ENCODE data around the gene IL13. TPM values are rescaled to one million over a fixed set of nuclear protein-coding genes. Genes with fewer than 3 reads are reported as not detected.
A peak's percentile ranks its signal among the peaks of the same experiment; 100 is the strongest.

Gene IL13
- total and polyA plus RNA-seq, 2 donors (not counting 3 experiments of a cell fraction or from before 2014, with no cell fraction given), result 0.06 TPM; not detected in 1

DNA sequence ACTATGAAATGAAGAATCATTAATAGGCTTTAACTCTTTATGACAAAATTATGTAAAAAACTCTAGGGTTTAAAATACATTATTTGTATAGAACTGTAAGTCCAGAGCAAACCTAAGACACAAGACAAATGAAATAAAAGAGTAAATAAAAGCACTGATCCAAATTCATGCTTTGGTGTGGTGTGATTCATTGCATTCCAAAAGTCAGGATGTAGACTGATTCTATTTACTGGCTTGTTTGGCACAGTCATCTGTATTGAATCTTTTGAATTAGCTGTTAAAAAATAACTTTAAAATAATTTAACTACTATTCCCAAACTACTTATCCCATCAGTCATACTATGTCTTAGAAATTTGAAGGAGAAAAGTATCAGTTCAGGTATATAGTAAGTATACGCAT lies 46.9 kb downstream of the IL13 start:
- no peak overlapping the region for H3K4me2 ChIP-seq (ENCODE audit: insufficient read depth, low read length)
- dilution Hi-C loops (cut with MboI; ENCODE audit: extremely low pct_ligation_motif_present, low sequenced_read_pairs), result no loop called here
- H2AFZ ChIP-seq (ENCODE audit: low read depth, low read length), result no peak overlapping the region
- DNase-seq (ENCODE audit: low read depth, low spot score) (peak; percentile 40), FAIRE-seq (peak; percentile 4)
- no peaks in the 10 kb centered on the region for H3K27me3 ChIP-seq (ENCODE audit: control insufficient read depth in 2 of 2, insufficient read depth in 2 of 2, low read length in 2 of 2)
- no peaks in the 10 kb centered on the region for H3K9me3 ChIP-seq (replicated peaks; ENCODE audit: control insufficient read depth, insufficient read depth, low read length)
- BruUV-seq (replicated peaks), result no TSS peak
- no peak overlapping the region for H3K4me3 ChIP-seq (replicated peaks in 1 of 3; ENCODE audit: insufficient read depth in 1 of 3, low read depth in 1 of 3, low read length in 3 of 3)
- H3K4me1 ChIP-seq (ENCODE audit: control insufficient read depth, extremely low read depth, insufficient read depth, low read length), result peaks cover 13% of the 10 kb centered on the region
- no peaks in the 10 kb centered on the region for H3K36me3 ChIP-seq (ENCODE audit: control insufficient read depth in 2 of 2, extremely low read depth in 1 of 2, insufficient read depth in 2 of 2, low read length in 2 of 2)
- H3K9ac ChIP-seq (replicated peaks; ENCODE audit: extremely low read depth, insufficient read depth, low read length), result no peak overlapping the region
- ChIA-PET CTCF (interaction anchor here (1.4 kb wide), 1 partner anchor 14 kb away, joined by 3 read pairs; no protein-coding TSS in a partner anchor), POLR2A (no interaction called here)
- peaks cover 2% of the 10 kb centered on the region for H4K20me1 ChIP-seq (replicated peaks; ENCODE audit: control insufficient read depth, extremely low read depth, insufficient read depth, low read length)
- intact Hi-C loops (cut with micrococcal nuclease), result no loop called here
- TF ChIP-seq POLR2AphosphoS5 (IDR thresholded peaks at IDR 0.05; ENCODE audit: insufficient read depth, low read depth, low read length) (no peak), FOS (IDR thresholded peaks at IDR 0.05; ENCODE audit: borderline replicate concordance, insufficient read depth, low read length) (peak; percentile 31), EZH2 (IDR thresholded peaks at IDR 0.05; ENCODE audit: borderline replicate concordance, low read depth, low read length, severe bottlenecking) (no peak)
- H3K79me2 ChIP-seq (ENCODE audit: control insufficient read depth, insufficient read depth, low read length), result no peaks in the 10 kb centered on the region
- H3K27ac ChIP-seq (ENCODE audit: insufficient read depth, low read depth, low read length), result peak overlapping the region; percentile 18
- H3K9me1 ChIP-seq (replicated peaks; ENCODE audit: control insufficient read depth, extremely low read depth, insufficient read depth, low read length), result peaks cover 2% of the 10 kb centered on the region

DNA sequence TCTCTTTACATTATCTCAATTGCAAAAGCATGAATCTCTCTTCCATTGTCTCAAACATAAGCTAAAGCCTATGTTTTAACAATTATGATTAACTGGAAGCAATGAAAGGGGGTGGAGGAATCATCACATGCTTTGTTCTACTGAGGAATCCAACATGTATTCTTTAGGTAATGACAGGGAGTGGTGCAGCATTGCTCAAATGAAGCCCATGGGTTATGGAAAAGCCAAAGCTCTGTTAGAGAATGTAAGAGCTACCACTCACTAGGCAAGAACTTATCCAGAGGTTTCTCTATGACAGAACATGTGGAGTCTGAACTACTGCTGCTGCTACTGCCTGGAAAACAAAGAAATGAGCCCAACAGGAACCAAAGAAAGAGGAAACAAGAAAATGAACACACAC lies 50.7 kb downstream of the IL13 start:
- Histone ChIP-seq H3K27ac (ENCODE audit: insufficient read depth, low read depth, low read length) (no peak overlapping the region), H3K79me2 (ENCODE audit: control insufficient read depth, insufficient read depth, low read length) (no peaks in the 10 kb centered on the region), H3K36me3 (ENCODE audit: control insufficient read depth in 2 of 2, extremely low read depth in 1 of 2, insufficient read depth in 2 of 2, low read length in 2 of 2) (no peaks in the 10 kb centered on the region), H3K4me3 (replicated peaks in 1 of 3; ENCODE audit: insufficient read depth in 1 of 3, low read depth in 1 of 3, low read length in 3 of 3) (no peak overlapping the region), H3K9ac (replicated peaks; ENCODE audit: extremely low read depth, insufficient read depth, low read length) (no peak overlapping the region), H3K27me3 (ENCODE audit: control insufficient read depth in 2 of 2, insufficient read depth in 2 of 2, low read length in 2 of 2) (no peaks in the 10 kb centered on the region), H3K9me3 (replicated peaks; ENCODE audit: control insufficient read depth, insufficient read depth, low read length) (no peaks in the 10 kb centered on the region), H3K9me1 (replicated peaks; ENCODE audit: control insufficient read depth, extremely low read depth, insufficient read depth, low read length) (peaks cover 2% of the 10 kb centered on the region), H3K4me1 (ENCODE audit: control insufficient read depth, extremely low read depth, insufficient read depth, low read length) (peaks cover 13% of the 10 kb centered on the region), H4K20me1 (replicated peaks; ENCODE audit: control insufficient read depth, extremely low read depth, insufficient read depth, low read length) (peaks cover 2% of the 10 kb centered on the region), H2AFZ (ENCODE audit: low read depth, low read length) (no peak overlapping the region), H3K4me2 (ENCODE audit: insufficient read depth, low read length) (no peak overlapping the region)
- POLR2A ChIA-PET, result interaction anchor here (0.7 kb wide), 1 partner anchor 27 kb away, joined by 3 read pairs; no protein-coding TSS in a partner anchor
- FAIRE-seq (no peak), DNase-seq (ENCODE audit: low read depth, low spot score) (no peak)
- BruUV-seq (replicated peaks), result no TSS peak
- CTCF ChIA-PET, result interaction anchor here (0.6 to 1.9 kb wide), 6 partner anchors 8 to 1394 kb away, joined by 3 to 5 read pairs (median 4); partner anchors contain the start of gene KIF3A
- TF ChIP-seq GATA2 (IDR thresholded peaks at IDR 0.05; ENCODE audit: insufficient read depth, insufficient read length, low read depth, low read length) (no peak), POLR2A (IDR thresholded peaks at IDR 0.05; ENCODE audit: low read depth, low read length) (no peak), JUN (IDR thresholded peaks at IDR 0.05; ENCODE audit: borderline replicate concordance, insufficient read depth, insufficient read length, low read depth) (no peak), EZH2 (IDR thresholded peaks at IDR 0.05; ENCODE audit: borderline replicate concordance, low read depth, low read length, severe bottlenecking) (no peak)
- TF ChIP-seq, protein P1, sequence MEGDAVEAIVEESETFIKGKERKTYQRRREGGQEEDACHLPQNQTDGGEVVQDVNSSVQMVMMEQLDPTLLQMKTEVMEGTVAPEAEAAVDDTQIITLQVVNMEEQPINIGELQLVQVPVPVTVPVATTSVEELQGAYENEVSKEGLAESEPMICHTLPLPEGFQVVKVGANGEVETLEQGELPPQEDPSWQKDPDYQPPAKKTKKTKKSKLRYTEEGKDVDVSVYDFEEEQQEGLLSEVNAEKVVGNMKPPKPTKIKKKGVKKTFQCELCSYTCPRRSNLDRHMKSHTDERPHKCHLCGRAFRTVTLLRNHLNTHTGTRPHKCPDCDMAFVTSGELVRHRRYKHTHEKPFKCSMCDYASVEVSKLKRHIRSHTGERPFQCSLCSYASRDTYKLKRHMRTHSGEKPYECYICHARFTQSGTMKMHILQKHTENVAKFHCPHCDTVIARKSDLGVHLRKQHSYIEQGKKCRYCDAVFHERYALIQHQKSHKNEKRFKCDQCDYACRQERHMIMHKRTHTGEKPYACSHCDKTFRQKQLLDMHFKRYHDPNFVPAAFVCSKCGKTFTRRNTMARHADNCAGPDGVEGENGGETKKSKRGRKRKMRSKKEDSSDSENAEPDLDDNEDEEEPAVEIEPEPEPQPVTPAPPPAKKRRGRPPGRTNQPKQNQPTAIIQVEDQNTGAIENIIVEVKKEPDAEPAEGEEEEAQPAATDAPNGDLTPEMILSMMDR (IDR thresholded peaks at IDR 0.05; ENCODE audit: extremely low read depth in 1 of 2, insufficient read depth in 1 of 2, low read depth in 1 of 2, low read length in 2 of 2), result no peak
- intact Hi-C loops (cut with micrococcal nuclease), result no loop called here
- dilution Hi-C loops (cut with MboI; ENCODE audit: extremely low pct_ligation_motif_present, low sequenced_read_pairs), result no loop called here
